ENCODE data around the gene SSTR5.
A peak's percentile ranks its signal among the peaks of the same experiment; 100 is the strongest.

Gene SSTR5

GRCh38 chr16:1093284-1094123 is 21.0 kb downstream of the SSTR5 start:
- no peak for DNase-seq

- DNase-seq, result no peak
Measured at GRCh38 chr16:1094124-1094479, 21.6 kb downstream of the SSTR5 start.

DNA sequence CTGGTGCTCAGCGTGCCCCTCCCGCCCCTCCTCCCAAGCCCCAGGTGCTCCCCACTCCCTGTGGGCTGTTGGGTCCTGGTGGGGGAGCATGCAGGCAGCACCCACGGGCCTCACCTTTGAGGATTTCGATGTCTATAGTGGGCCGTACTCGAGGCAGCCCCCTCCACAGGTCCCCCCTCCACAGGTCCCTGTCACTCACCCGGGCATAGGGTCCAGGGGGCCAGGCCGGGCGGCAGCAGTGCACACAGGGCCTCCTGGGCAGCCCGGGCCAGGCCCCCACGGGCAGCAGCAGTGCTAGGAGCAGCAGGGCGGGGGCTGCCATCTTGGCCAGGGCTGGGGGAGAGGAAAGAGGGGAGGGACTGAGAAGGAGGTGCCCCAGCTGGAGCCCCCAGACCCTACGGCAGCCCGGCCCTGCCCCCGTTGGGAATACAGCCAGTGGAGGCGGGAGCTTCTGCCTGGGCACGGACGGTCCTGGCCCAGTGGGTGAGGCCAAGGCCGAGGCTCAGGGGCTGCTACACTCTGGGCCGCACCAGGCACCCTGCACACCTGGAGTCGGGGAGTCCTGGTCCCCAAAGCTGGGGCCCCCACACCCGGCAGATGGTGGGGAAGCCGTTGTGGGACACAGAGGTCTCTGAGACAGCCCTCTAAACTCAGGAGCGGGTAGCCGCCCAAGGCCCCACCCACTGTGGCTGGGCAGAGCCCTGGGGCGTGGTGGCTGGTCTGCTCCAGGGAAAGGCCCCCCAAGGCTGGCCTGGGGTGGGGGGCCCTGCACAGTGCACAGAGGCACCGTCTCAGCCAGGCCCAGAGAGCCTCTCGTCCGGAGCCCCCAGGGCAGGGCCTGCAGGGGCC is 22.3 kb downstream of the SSTR5 start:
- DNase-seq, result no peak

DNA sequence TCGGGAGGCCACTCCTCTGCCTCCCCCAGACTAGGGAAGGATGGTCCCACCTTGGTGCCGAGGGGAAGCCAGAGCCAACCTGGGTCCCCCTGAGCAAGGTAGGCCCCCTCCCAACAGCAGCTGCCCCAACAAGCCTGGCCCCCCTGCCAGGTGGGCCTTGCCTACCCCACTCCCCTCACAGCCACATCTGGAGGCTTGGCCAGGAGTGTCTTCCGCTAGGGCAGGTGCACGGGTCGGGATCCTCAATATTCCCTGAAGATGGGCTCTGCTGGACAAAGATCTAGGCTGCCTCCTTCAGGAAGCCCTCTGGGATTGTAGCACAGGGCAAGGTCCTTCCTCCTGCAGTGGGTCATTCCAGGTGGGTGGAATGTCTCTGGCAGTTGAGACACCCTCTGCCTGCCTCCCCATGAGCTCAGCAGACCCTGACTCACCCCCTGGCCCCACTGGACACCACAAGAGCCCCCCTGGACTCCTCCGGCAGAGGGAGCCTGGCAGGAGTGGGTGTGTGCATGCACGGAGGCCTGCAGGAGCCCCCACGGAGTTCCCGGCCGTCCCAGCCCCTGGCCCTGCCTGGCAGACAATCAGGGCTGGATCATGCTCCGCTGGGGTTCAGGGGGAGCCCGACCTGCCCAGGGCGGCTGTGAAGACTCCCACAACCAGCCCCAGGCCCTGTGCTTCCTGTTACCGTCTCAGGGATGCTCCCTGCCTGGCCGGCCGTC is 23.1 kb downstream of the SSTR5 start:
- DNase-seq, result no peak

GRCh38 chr16:1096169-1097082 is 23.9 kb downstream of the SSTR5 start, which contains the start of gene C1QTNF8:
C1QTNF8 (minus strand) TSS chr16:1096244; CDS start chr16:1094922, 1,322 bp downstream.
- DNase-seq, result no peak

- no peak for DNase-seq
Measured at GRCh38 chr16:1097156-1097555, 24.6 kb downstream of the SSTR5 start.

DNA sequence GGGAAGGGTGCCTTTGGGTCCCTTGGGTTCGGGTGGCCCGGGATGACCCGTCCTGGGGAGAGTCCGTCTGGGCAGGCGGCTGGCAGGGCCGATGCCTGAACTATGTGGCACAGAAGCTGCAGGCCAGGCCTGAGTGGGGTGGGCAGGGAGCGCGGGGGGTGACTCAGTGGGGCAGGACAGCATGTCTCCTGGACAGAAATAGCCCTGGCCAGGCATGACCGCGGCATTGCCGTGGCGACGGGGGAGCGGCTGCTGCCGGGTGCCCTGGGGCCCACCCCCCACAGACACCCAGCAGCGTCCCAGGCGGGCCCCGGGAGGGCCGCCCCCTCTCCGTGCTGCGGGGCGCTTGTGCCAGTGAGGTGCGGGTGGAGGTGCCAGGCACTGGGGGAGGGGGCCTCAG is 25.3 kb downstream of the SSTR5 start:
- DNase-seq, result no peak

DNA sequence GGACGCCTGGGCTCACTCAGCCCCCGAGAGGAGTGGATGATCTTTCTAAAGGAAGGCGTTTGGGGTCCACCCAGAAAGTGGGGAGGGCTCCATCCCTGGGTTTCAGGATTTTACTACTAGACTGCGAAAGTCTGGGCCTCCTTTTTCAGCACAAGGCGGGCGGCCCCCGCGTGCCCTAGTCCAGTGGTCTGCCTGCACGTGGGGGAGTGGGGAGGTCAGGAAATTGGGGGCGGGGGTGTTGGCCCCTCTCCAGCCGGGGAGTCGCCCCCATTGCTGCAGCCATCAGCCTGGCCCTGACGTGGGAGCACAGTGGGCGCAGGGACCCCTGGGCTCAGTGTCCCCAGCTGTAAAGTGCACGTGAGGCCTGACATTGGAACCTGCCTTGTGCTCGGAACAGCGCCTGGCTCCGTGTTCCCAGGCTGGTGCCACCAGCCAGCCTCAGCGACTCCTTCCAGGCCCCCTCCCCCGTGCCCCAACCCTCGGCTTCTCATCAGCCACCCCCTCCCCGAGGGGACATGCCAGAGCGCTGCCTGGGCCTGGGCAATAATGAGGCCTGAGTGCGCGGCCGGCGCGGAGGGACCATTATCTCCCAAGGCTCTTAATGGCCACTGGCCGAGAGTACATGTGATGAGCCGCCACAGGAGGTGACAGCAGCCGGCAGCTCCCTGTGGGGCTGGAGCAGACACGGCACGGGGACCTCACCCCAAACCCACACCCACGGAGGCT is 25.9 kb downstream of the SSTR5 start:
- peak; percentile 82 for DNase-seq

DNA sequence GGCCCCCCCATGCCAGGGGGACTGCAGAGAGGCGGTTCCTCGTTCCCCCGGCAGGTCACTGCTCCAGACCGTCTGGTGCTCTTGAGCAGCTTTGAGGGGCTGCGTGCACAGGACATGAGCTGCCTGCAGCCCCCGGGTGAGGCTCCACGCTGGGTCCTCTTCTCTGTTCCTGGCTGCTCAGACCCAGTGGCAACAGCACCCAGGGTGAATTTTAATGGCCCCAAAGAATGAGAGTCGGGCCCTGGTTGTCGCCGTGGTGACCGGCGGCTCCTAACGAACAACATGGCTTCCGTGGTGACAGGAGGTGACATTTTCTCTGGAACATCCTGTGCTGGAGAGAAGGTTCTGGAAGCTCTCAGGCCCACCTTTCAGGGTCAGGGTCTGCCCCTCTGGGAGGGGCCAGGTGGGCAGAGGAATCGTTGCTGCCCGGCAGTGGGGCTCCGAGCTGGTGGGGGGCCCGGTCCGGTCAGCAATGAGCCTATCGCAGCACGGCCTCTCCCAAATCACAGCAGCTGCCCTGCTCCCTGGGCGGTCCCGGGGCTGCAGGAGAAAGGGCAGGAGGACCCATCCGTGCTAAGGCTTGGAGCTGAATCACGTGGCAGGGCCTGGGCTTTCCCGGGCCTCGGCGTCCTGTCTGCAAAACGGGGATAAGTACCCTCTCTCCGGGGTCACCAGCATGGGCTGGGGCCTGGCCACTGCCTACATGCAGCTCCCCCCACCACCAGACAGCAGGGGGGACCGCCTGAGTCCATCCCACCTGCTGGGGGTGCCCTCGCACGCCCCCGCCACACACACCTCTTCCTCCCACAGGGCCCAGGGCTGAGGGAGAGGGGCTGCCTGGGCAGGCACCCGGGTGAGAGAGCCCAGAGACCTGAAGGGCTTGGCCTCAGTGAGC is 26.9 kb downstream of the SSTR5 start:
- DNase-seq, result peak; percentile 71

GRCh38 chr16:1100084-1100800 is 27.7 kb downstream of the SSTR5 start:
- peak; percentile 81 for DNase-seq

- DNase-seq, result no peak
Measured at GRCh38 chr16:1101133-1101532, 28.6 kb downstream of the SSTR5 start.

DNA sequence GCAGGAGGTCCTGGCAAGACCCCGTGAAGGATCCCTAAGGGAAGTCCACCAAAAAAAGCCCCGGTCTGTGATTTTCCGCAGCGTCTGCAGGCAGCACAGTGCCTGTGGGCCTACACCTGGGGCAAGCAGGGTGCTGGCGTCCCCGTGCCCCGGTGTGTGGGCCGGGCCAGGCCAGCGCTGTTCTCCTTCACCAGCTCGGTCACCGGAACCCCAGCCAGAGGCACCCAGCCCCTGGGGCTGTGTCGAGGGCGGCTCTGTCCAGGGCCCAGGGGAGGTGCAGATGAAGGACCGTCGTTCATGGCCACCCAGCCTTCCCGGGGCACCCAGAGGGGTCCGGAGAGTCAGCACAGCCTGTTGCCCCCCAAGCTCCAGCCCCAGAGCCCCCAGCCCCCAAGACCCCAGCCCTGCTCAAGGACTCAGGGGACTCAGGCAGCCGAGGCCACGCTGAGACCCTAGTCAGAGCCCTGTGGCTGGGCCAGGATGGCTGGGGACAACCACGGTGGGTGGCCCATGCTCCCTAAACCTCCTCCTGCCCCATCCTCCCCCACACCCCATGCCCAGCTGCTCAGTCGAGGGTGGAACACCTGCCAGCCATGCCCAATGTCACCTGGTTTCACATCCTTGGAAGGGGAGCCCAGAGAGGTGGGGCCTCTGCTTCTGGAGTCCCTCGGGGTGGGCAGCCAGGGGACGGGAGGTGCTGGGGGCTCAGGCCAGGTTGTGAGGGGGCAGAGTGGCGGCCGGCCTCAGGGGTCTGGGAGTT is 29.2 kb downstream of the SSTR5 start:
- DNase-seq, result peak; percentile 37

DNA sequence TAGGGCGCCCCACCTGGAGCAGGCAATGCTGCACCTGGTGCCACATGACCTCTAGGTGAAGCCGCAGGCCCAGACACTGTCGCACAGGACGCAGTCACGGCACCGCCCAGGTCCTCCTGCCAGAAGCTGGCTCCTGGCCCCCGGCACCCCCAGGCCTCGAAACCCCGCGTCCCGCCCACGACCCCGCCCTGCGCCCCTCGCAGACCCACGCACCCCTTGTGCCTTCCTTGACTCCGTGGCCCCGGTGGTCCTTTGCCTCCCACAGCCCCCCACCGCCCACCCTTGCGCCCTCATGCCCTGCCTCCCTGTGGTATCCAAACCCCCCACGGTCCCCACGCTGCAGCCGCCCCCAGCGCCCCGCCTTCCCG is 29.8 kb downstream of the SSTR5 start:
- DNase-seq, result no peak

GRCh38 chr16:1102921-1103635 is 30.5 kb downstream of the SSTR5 start:
- no peak for DNase-seq

- no peak for DNase-seq
Measured at GRCh38 chr16:1103636-1103980, 31.1 kb downstream of the SSTR5 start.

GRCh38 chr16:1105888-1106620 is 33.5 kb downstream of the SSTR5 start:
- DNase-seq, result peak; percentile 50

- no peak for DNase-seq
Measured at GRCh38 chr16:1106659-1107058, 34.1 kb downstream of the SSTR5 start.

- DNase-seq, result no peak
Measured at GRCh38 chr16:1107141-1107540, 34.6 kb downstream of the SSTR5 start.

All from COR-L47 (cell line).